B cell (primary cell): ENCODE results near the gene LRRC42.

ENCODE experiments used
- EZH2 ChIP-seq: IDR thresholded peaks from 2 replicates; pipeline ENCODE4 v1.6.1; 2012; ENCODE audit warnings: borderline replicate concordance, low read depth, mild to moderate bottlenecking, moderate library complexity, low read length; ENCODE audit not compliant: insufficient read depth, poor library complexity, severe bottlenecking
- TF ChIP-seq, protein P1 (sequence below): fragments of 200-600 bp; IDR thresholded peaks from one replicate; pipeline ENCODE4 v1.8.0; 2022; ENCODE audit warnings: antibody characterized with exemption, mild to moderate bottlenecking

DNA sequence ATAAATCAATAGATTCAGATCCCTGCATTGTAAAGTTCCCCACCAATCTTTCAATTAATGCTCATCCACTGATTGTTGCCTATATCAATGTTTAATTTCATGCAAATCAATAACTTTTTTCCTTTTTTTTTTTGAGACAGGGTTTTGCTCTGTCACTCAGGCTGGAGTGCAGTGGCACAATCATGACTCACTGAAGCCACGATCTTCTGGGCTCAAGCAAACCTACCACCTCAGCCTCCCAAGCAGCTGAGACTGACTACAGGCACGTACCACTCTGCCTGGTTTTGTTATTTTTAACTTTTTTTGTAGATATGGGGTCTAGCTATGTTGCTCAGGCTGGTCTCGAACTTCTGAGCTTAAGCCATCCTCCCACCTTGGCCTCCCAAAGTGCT, 26.5 kb upstream of the LRRC42 start:
- TF ChIP-seq, protein P1, sequence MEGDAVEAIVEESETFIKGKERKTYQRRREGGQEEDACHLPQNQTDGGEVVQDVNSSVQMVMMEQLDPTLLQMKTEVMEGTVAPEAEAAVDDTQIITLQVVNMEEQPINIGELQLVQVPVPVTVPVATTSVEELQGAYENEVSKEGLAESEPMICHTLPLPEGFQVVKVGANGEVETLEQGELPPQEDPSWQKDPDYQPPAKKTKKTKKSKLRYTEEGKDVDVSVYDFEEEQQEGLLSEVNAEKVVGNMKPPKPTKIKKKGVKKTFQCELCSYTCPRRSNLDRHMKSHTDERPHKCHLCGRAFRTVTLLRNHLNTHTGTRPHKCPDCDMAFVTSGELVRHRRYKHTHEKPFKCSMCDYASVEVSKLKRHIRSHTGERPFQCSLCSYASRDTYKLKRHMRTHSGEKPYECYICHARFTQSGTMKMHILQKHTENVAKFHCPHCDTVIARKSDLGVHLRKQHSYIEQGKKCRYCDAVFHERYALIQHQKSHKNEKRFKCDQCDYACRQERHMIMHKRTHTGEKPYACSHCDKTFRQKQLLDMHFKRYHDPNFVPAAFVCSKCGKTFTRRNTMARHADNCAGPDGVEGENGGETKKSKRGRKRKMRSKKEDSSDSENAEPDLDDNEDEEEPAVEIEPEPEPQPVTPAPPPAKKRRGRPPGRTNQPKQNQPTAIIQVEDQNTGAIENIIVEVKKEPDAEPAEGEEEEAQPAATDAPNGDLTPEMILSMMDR, result no peak
- no peak for TF ChIP-seq EZH2
